Putamen (tissue), 1 donor: ENCODE measurements around the gene TIGD4.

Source experiments
- DNase-seq: peaks from one replicate; pipeline ENCODE4 v3.0.0-alpha.2; 2016; ENCODE audit warnings: low spot score

Gene TIGD4

GRCh38 chr4:152779513-152780266 is at the start of gene TIGD4, which contains the start of gene ARFIP1:
TIGD4 (minus strand) TSS chr4:152779730; CDS start chr4:152771004, 8,726 bp downstream.
ARFIP1 (plus strand) TSS chr4:152779954; CDS start chr4:152829634, 49,680 bp downstream.
- DNase-seq = peak; percentile 98

- DNase-seq = no peak
Measured at GRCh38 chr4:152828122-152828521, 48.6 kb upstream of the TIGD4 start.

GRCh38 chr4:152825336-152825735 is 45.8 kb upstream of the TIGD4 start:
- no peak for DNase-seq

GRCh38 chr4:152824561-152824960 is 45.0 kb upstream of the TIGD4 start:
- no peak for DNase-seq

- DNase-seq = no peak
Measured at GRCh38 chr4:152822323-152822722, 42.8 kb upstream of the TIGD4 start.

GRCh38 chr4:152820073-152820472 is 40.5 kb upstream of the TIGD4 start:
- no peak for DNase-seq

- peak; percentile 58 for DNase-seq
Measured at GRCh38 chr4:152819026-152819645, 39.6 kb upstream of the TIGD4 start.

GRCh38 chr4:152817331-152817730 is 37.8 kb upstream of the TIGD4 start:
- no peak for DNase-seq

- no peak for DNase-seq
Measured at GRCh38 chr4:152815078-152815477, 35.5 kb upstream of the TIGD4 start.

GRCh38 chr4:152810715-152811287 is 31.3 kb upstream of the TIGD4 start:
- DNase-seq = no peak

GRCh38 chr4:152808670-152809069 is 29.1 kb upstream of the TIGD4 start:
- DNase-seq = no peak

GRCh38 chr4:152807294-152807829 is 27.8 kb upstream of the TIGD4 start:
- DNase-seq = no peak

- no peak for DNase-seq
Measured at GRCh38 chr4:152806501-152807125, 27.1 kb upstream of the TIGD4 start.

- DNase-seq = no peak
Measured at GRCh38 chr4:152805818-152806217, 26.3 kb upstream of the TIGD4 start.

- DNase-seq = no peak
Measured at GRCh38 chr4:152805071-152805650, 25.6 kb upstream of the TIGD4 start.

- DNase-seq = no peak
Measured at GRCh38 chr4:152803541-152803940, 24.0 kb upstream of the TIGD4 start.

- no peak for DNase-seq
Measured at GRCh38 chr4:152795891-152796290, 16.4 kb upstream of the TIGD4 start.

- no peak for DNase-seq
Measured at GRCh38 chr4:152786627-152787026, 7.1 kb upstream of the TIGD4 start.

- no peak for DNase-seq
Measured at GRCh38 chr4:152785639-152786615, 6.4 kb upstream of the TIGD4 start.

GRCh38 chr4:152784490-152785350 is 5.2 kb upstream of the TIGD4 start:
- no peak for DNase-seq
